GM23248 (cell line): Measurements from ENCODE around the gene NOS1AP.

Source experiments
- EZH2 ChIP-seq: fragments of 200-600 bp; sonication (generic); IDR thresholded peaks from 2 replicates; pipeline ENCODE4 v1.6.1; 2018; ENCODE audit warnings: antibody characterized with exemption, mild to moderate bottlenecking; ENCODE audit not compliant: insufficient read depth, poor library complexity, severe bottlenecking
- EZH2phosphoT487 ChIP-seq: fragments of 200-600 bp; sonication (generic); IDR thresholded peaks from 2 replicates; pipeline ENCODE4 v1.6.1; 2018; ENCODE audit warnings: antibody characterized with exemption, moderate library complexity, mild to moderate bottlenecking, low read depth; ENCODE audit not compliant: insufficient read depth

- no peak for TF ChIP-seq EZH2
- TF ChIP-seq EZH2phosphoT487, result no peak
Observed at GRCh38 chr1:162256287-162256686, 186.8 kb downstream of the NOS1AP start.
